Smooth muscle cell (in vitro differentiated cells): ENCODE results near the gene RIMS1. TPM values are rescaled to one million over a fixed set of nuclear protein-coding genes. Genes with fewer than 3 reads are reported as not detected.

Experiments
- DNase-seq: peaks from one replicate; lab custom pipeline; 2025; ENCODE audit not compliant: unreplicated experiment; lab: John Stamatoyannopoulos, UW
- H2AFZ ChIP-seq: fragments of 200-600 bp; sonication (generic); 2 replicates; pipeline ENCODE4 v1.6.0; 2016; ENCODE audit warnings: antibody characterized with exemption, low read depth, mild to moderate bottlenecking
- H3F3A ChIP-seq: fragments of 200-600 bp; sonication (generic); 2 replicates; pipeline ENCODE4 v1.6.0; 2017; ENCODE audit warnings: antibody characterized with exemption, low read depth
- H3K27ac ChIP-seq: fragments of 200-600 bp; sonication (generic); 2 replicates; pipeline ENCODE4 v1.5.1; 2016; ENCODE audit warnings: low read depth, mild to moderate bottlenecking
- H3K27me3 ChIP-seq: fragments of 200-600 bp; sonication (generic); 2 replicates; pipeline ENCODE4 v1.6.1; 2016; ENCODE audit warnings: low read depth, mild to moderate bottlenecking
- H3K36me3 ChIP-seq: fragments of 200-600 bp; sonication (generic); 2 replicates; pipeline ENCODE4 v1.5.1; 2016; ENCODE audit warnings: low read depth
- H3K4me1 ChIP-seq: fragments of 200-600 bp; sonication (generic); 2 replicates; pipeline ENCODE4 v1.5.1; 2016; ENCODE audit warnings: low read depth
- H3K4me2 ChIP-seq: fragments of 200-600 bp; sonication (generic); 2 replicates; pipeline ENCODE4 v1.6.0; 2016; ENCODE audit warnings: mild to moderate bottlenecking
- H3K4me3 ChIP-seq: fragments of 200-600 bp; sonication (generic); 2 replicates; pipeline ENCODE4 v1.5.1; 2016; ENCODE audit warnings: mild to moderate bottlenecking
- H3K79me2 ChIP-seq: fragments of 200-600 bp; sonication (generic); 2 replicates; pipeline ENCODE4 v1.6.0; 2016; ENCODE audit warnings: low read depth, mild to moderate bottlenecking
- H3K9ac ChIP-seq: fragments of 200-600 bp; sonication (generic); 2 replicates; pipeline ENCODE4 v1.6.0; 2016; ENCODE audit warnings: low read depth
- H3K9me3 ChIP-seq: fragments of 200-600 bp; sonication (generic); replicated peaks from 2 replicates; pipeline ENCODE4 v1.5.1; 2016; ENCODE audit warnings: low read depth
- H4K20me1 ChIP-seq: fragments of 200-600 bp; sonication (generic); 2 replicates; pipeline ENCODE4 v1.6.0; 2016; ENCODE audit warnings: low read depth
- WGBS: methylation state at CpG from one replicate; pipeline ENCODE4 v1.1.7; 2016; ENCODE audit warnings: low lambda C conversion rate; 5-methylcytosine and 5-hydroxymethylcytosine counted together
- polyA plus RNA-seq: library from polyadenylated mRNA; unstranded; fragments of >200 nt; fragmentation: Nextera tagmentation; extraction: Ambion mirVana; gene quantifications from 2 replicates; pipeline ENCODE4 v1.2.1, GENCODE V29; 2016
- total RNA-seq: library from RNA; depleted of rRNA; stranded (reverse); fragments of >200 nt; gene quantifications from 2 replicates; pipeline ENCODE4 v1.2.3, GENCODE V29; 2014
- TF ChIP-seq, protein P1 (sequence below): fragments of 200-600 bp; sonication (generic); IDR thresholded peaks from 2 replicates; pipeline ENCODE4 v1.5.1; 2017; ENCODE audit warnings: borderline replicate concordance, mild to moderate bottlenecking, antibody characterized with exemption; ENCODE audit not compliant: insufficient read depth, poor library complexity, severe bottlenecking

The RIMS1 gene
- total and polyA plus RNA-seq, 2 experiments from 2014 or later = 0.73 to 2.2 TPM

DNA sequence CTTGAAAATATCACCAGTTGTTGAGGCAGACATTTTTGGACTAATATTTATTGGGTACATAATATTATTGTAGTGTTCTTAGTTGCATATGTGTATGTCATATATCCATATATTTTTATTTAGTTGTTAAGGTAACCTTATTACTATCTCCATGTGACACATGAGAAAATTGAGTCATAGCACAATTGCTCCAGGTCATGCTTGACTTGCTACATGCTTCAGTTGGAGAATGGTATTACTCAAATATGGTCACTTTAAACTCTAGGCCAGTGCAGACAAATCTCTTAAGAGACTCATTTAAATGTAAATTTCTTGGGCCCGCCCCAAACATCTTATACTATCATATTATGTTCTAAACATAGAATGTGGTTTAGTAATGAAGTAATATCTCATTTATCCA, 246.1 kb downstream of the RIMS1 start:
- H2AFZ ChIP-seq = no peak overlapping the region
- no peaks in the 10 kb centered on the region for H3K9me3 ChIP-seq
- TF ChIP-seq, protein P1, sequence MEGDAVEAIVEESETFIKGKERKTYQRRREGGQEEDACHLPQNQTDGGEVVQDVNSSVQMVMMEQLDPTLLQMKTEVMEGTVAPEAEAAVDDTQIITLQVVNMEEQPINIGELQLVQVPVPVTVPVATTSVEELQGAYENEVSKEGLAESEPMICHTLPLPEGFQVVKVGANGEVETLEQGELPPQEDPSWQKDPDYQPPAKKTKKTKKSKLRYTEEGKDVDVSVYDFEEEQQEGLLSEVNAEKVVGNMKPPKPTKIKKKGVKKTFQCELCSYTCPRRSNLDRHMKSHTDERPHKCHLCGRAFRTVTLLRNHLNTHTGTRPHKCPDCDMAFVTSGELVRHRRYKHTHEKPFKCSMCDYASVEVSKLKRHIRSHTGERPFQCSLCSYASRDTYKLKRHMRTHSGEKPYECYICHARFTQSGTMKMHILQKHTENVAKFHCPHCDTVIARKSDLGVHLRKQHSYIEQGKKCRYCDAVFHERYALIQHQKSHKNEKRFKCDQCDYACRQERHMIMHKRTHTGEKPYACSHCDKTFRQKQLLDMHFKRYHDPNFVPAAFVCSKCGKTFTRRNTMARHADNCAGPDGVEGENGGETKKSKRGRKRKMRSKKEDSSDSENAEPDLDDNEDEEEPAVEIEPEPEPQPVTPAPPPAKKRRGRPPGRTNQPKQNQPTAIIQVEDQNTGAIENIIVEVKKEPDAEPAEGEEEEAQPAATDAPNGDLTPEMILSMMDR = no peak
- H3K36me3 ChIP-seq = no peaks in the 10 kb centered on the region
- 81% methylated on average over 1 of the region's 1 CpG for WGBS
- no peak overlapping the region for H3K9ac ChIP-seq
- H3K4me1 ChIP-seq = peaks cover 6% of the 10 kb centered on the region
- H4K20me1 ChIP-seq = no peaks in the 10 kb centered on the region
- DNase-seq = no peak
- no peaks in the 10 kb centered on the region for H3F3A ChIP-seq
- H3K4me3 ChIP-seq = no peak overlapping the region
- H3K79me2 ChIP-seq = no peaks in the 10 kb centered on the region
- H3K27ac ChIP-seq = no peak overlapping the region
- no peak overlapping the region for H3K4me2 ChIP-seq
- no peaks in the 10 kb centered on the region for H3K27me3 ChIP-seq

DNA sequence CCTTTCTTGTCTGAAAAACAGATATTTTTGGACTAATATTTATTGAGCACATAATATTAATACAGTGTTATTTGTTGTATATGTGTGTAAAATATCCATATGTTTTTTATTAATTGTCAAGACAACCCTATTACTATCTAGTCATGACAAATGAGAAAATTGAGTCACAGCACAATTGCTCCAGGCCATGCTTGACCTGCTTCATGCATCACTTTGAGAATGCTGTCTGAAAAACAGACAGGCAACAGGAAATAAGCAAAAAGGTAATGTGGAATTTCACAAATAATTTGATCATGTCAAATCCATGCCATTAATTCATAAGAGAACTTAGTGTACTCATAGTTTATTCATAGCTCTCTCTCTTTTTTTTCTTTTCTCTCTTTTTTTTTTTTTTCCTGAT, 246.5 kb downstream of the RIMS1 start:
- no peak for DNase-seq
- Histone ChIP-seq H4K20me1 (no peaks in the 10 kb centered on the region), H2AFZ (no peak overlapping the region), H3K4me2 (no peak overlapping the region), H3K36me3 (no peaks in the 10 kb centered on the region), H3K4me3 (no peak overlapping the region), H3K27me3 (no peaks in the 10 kb centered on the region), H3K79me2 (no peaks in the 10 kb centered on the region), H3K9me3 (no peaks in the 10 kb centered on the region), H3F3A (no peaks in the 10 kb centered on the region), H3K9ac (no peak overlapping the region), H3K27ac (no peak overlapping the region), H3K4me1 (peaks cover 6% of the 10 kb centered on the region)
- TF ChIP-seq, protein P1 = no peak

DNA sequence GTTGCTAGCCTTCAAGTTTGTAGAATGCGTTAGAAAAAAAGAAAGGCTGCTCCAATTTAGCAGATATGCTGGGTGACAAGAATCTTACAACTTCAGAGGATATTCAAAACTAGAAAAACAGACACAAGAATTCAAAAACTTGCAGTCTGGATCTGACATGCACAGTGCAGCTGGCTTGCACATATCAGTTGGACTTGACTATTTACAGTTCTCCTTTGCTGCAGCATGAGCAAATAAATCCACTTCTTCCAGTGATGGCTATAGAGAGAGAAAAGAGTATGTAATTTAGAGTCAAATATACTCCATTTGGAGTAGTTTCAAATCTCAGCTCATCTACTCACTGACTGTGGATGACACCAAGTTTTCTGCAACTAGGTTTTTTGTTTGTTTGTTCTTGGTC, 247.0 kb downstream of the RIMS1 start:
- Histone ChIP-seq H3F3A (no peaks in the 10 kb centered on the region), H3K79me2 (no peaks in the 10 kb centered on the region), H3K9me3 (no peaks in the 10 kb centered on the region), H3K36me3 (no peaks in the 10 kb centered on the region), H3K4me1 (peaks cover 6% of the 10 kb centered on the region), H3K9ac (no peak overlapping the region), H4K20me1 (no peaks in the 10 kb centered on the region), H3K27ac (no peak overlapping the region), H3K4me2 (no peak overlapping the region), H2AFZ (no peak overlapping the region), H3K4me3 (no peak overlapping the region), H3K27me3 (no peaks in the 10 kb centered on the region)
- DNase-seq = no peak
- WGBS = 69% methylated on average over 1 of the region's 1 CpG
- TF ChIP-seq, protein P1 = no peak

DNA sequence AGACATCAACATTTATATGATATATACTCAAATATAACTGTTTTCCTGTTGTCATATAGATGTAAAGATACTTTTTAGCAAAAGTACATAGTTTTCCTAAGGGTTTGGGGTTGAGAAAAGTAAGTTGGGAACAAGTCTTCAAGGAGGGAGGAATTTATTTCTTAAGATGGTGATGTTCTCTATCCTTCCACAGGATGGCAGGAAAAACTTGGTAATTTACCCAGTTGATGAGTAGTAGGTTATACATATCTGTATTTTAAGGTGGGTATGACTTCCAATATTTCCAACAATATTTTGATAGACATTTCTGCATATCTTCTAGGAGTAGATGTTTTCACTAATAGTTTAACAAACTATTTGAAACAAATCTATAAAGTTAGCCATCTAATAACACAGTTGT, 254.4 kb downstream of the RIMS1 start:
- no peak for DNase-seq
- Histone ChIP-seq H3K79me2 (no peaks in the 10 kb centered on the region), H2AFZ (no peak overlapping the region), H3K36me3 (no peaks in the 10 kb centered on the region), H4K20me1 (no peaks in the 10 kb centered on the region), H3K27me3 (no peaks in the 10 kb centered on the region), H3F3A (no peaks in the 10 kb centered on the region), H3K4me2 (no peak overlapping the region), H3K4me3 (no peak overlapping the region), H3K4me1 (peaks cover 6% of the 10 kb centered on the region), H3K9me3 (no peaks in the 10 kb centered on the region), H3K27ac (no peak overlapping the region), H3K9ac (no peak overlapping the region)
- TF ChIP-seq, protein P1 = no peak
